GM19025 (cell line): ENCODE data around the gene LACTBL1.
"Not testable (repeated sequence)": the region's sequence is repeated elsewhere in the genome, so short reads cannot be mapped to it uniquely, and the experiment has no call there.

ENCODE experiments used
- ATAC-seq: cut with Tn5 transposase; IDR thresholded peaks from one replicate; pipeline ENCODE4 v1.9.1; 2021; ENCODE audit warnings: mild to moderate bottlenecking, low read depth, moderate library complexity; ENCODE audit not compliant: unreplicated experiment

LACTBL1 gene, protein sequence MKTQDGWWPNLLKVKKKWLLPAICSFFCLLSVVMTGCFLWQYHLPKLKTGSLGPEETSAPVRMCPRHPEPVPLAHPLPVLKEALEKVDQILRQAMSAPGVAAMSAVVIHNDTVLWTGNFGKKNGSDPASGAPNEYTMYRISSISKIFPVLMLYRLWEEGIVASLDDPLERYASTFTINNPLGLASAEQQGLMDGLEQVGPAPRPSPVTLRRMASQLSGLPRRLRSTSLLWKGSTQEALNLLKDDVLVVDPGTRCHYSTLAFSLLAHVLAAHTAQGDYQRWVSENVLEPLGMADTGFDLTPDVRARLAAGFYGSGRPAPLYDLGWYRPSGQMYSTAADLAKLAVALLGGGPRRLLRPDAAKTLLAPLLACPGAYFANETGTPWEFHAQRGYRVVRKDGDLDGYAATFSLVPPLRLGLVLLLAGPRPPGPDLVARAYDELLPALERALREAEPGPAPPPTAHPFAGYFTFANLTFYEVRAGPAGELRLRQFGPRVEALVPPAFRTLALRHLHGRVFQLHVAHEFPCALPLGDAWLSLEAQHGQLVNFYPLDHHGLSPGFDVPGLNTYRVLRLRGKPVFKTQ

DNA sequence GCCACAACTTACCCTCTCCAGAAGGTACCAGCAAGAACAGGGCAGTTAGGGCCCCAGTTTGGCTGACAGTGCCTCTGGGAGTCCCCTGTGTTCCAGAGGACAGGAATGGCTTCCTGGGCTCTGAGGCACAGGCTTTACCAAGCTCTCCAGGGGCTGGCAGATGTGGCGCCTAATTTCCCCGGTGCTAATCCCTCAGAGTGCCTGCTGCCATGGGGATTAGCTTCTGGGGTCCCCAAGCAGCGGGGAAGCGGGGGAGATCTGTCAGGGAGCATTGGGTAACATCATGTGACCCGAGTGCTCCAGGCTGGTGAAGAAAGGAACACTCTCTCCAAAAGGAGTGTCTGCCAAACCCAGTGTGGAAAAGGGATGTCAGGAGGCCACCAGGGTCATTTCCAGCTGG is at the start of gene LACTBL1:
TSS of gene LACTBL1 (minus strand) at position 107 of the 400 bp plus-strand sequence. CDS start 550 bp downstream, outside the sequence.
- ATAC-seq = no peak

GRCh38 chr1:23021834-23022233 is 49.2 kb upstream of the LACTBL1 start:
- no peak for ATAC-seq

GRCh38 chr1:23020706-23021405 is 48.2 kb upstream of the LACTBL1 start:
- no peak for ATAC-seq

- peak; percentile 7 for ATAC-seq
These were observed 47.4 kb upstream of the LACTBL1 start for GRCh38 chr1:23019863-23020625.

DNA sequence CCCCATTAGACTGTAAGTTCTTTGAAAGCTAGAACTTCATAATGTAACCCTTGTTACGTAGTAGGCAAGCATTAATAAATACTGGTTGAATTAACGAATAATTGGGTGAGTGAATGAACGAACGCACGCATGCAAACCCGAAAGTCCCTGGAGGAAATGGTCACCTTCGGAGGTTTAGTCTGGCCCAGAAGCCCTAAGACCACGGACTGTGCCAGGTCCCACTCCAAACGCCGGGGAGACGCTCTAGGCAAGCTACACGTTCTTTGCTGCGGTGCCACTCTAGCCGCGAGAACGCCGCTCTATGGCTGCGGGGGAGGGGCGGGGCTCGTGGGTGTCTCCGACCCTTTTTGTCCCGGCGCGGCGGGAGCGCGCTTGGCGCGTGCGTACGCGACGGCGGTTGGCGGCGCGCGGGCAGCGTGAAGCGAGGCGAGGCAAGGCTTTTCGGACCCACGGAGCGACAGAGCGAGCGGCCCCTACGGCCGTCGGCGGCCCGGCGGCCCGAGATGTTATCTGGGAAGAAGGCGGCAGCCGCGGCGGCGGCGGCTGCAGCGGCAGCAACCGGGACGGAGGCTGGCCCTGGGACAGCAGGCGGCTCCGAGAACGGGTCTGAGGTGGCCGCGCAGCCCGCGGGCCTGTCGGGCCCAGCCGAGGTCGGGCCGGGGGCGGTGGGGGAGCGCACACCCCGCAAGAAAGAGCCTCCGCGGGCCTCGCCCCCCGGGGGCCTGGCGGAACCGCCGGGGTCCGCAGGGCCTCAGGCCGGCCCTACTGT is 46.6 kb upstream of the LACTBL1 start, which contains the start of gene KDM1A:
TSS of gene KDM1A (plus strand) at position 375 of the 769 bp plus-strand sequence. CDS start at position 504, 129 bp downstream.
- peak; percentile 98 for ATAC-seq

GRCh38 chr1:23018661-23019093 is 46.0 kb upstream of the LACTBL1 start:
- no peak for ATAC-seq

GRCh38 chr1:23013657-23014056 is 41.0 kb upstream of the LACTBL1 start:
- ATAC-seq = no peak

DNA sequence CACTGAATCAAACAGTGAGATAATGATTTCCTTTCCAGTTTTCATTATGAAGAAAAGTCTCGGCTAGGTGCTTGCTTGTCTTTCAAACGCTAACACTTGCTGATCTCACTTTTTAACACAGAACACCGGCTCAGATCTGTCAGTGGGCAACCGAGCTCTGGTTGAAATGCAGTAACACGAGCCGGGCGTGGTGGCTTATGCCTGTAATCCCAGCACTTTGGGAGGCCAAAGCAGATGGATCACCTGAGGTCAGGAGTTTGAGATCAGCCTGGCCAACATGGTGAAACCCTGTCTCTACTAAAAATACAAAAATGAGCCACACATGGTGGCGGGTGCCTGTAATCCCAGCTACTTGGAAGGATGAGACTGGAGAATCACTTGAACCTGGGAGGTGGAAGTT is 37.4 kb upstream of the LACTBL1 start:
- not testable (repeated sequence) for ATAC-seq

- no peak for ATAC-seq
These were observed 36.2 kb upstream of the LACTBL1 start for GRCh38 chr1:23008901-23009300.

GRCh38 chr1:23007106-23007505 is 34.4 kb upstream of the LACTBL1 start:
- no peak for ATAC-seq

- ATAC-seq = not testable (repeated sequence)
These were observed 32.1 kb upstream of the LACTBL1 start for GRCh38 chr1:23004769-23005168.

DNA sequence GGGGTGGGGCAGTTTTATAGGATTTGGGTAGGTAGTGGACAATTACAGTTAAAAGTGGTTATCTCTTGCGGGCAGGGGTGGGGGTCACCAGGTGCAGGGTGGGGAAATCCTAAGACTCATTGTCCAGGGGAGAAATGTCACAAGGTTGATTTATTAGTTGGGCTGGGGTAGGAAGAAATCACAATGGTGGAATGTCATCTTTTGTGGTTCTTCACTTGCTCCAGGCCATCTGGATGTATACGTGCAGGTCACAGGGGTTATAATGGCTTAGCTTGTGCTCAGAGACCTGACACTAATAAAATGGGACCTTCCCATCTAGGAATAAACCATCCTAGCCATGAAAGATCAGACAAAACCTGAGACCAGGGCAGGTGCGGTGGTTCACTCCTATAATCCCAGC is 31.4 kb upstream of the LACTBL1 start:
- ATAC-seq = no peak

GRCh38 chr1:23002218-23002617 is 29.6 kb upstream of the LACTBL1 start:
- ATAC-seq = not testable (repeated sequence)

GRCh38 chr1:23000133-23000532 is 27.5 kb upstream of the LACTBL1 start:
- ATAC-seq = not testable (repeated sequence)

- ATAC-seq = not testable (repeated sequence)
These were observed 24.9 kb upstream of the LACTBL1 start for GRCh38 chr1:22997528-22997927.

- ATAC-seq = no peak
These were observed 23.1 kb upstream of the LACTBL1 start for GRCh38 chr1:22995774-22996173.

GRCh38 chr1:22993220-22993795 is 20.6 kb upstream of the LACTBL1 start:
- not testable (repeated sequence) for ATAC-seq

DNA sequence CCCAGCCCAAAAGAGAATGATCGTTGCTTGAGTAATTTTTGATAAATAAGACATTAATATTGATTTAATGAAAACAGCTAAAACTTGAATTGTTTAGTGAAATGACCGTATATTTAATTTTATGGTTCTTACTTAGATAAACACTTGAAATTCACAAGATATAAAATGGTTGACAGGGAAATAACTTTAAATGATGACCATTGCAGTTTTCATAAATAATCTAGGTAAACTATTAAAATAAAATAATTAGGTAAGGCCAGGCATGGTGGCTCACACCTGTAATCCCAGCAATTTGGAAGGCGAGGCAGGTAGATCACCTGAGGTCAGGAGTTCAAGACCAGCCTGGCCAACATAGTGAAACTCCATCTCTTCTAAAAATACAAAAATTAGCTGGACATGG is 19.7 kb upstream of the LACTBL1 start:
- not testable (repeated sequence) for ATAC-seq

GRCh38 chr1:22983944-22984343 is 11.3 kb upstream of the LACTBL1 start:
- no peak for ATAC-seq
